ENCODE data around the gene EPB41L2.
A peak's percentile ranks its signal among the peaks of the same experiment; 100 is the strongest.
"Not testable (repeated sequence)": the region's sequence is repeated elsewhere in the genome, so short reads cannot be mapped to it uniquely, and the experiment has no call there.

Gene EPB41L2

GRCh38 chr6:131063028-131063763 lies at the start of gene EPB41L2:
EPB41L2 (minus strand) TSS chr6:131063245; CDS start chr6:130956485, 106,760 bp downstream.
- DNase-seq: peak; percentile 42

- DNase-seq: no peak
These were observed 49.2 kb upstream of the EPB41L2 start for GRCh38 chr6:131112249-131112648.

- DNase-seq: no peak
These were observed 44.1 kb upstream of the EPB41L2 start for GRCh38 chr6:131107151-131107550.

- DNase-seq: no peak
These were observed 40.9 kb upstream of the EPB41L2 start for GRCh38 chr6:131103901-131104300.

DNA sequence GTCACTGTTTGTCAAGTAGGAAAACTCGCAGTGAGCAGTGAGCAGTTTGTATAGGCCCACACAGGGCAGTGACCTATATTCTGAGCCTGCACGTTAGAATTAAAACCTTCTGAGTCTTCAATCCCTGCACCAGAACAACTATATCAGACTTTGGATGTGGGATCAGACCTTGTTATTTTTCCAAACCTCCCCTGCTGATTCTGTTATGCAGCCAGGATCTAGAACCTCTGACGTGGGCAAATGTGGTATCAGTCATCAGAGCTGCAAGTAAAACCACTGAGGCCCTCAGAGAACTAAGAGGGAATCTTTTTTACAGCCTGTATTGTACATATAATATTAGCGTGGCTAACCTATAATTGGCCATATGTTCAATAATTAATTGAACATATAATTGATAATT lies 40.3 kb upstream of the EPB41L2 start:
- no peak for DNase-seq

- no peak for DNase-seq
These were observed 39.1 kb upstream of the EPB41L2 start for GRCh38 chr6:131101911-131102680.

GRCh38 chr6:131096786-131097185 lies 33.7 kb upstream of the EPB41L2 start:
- DNase-seq: no peak

DNA sequence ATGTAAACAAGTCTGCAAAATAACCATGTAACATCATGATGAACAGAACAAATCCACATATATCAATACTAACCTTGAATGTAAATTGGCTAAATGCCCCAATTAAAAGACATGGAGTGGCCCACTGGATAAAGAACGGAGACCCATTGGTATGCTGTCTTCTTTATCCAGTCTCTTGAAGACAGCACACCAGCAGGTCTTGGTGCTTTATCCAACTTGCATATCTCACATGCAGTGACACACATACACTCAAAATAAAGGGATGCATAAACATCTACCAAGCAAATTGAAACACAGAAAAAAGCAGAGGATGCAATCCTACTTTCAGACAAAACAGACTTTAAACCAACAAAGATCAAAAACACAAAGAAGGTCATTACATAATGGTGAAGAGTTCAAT lies 30.3 kb upstream of the EPB41L2 start:
- DNase-seq: no peak

DNA sequence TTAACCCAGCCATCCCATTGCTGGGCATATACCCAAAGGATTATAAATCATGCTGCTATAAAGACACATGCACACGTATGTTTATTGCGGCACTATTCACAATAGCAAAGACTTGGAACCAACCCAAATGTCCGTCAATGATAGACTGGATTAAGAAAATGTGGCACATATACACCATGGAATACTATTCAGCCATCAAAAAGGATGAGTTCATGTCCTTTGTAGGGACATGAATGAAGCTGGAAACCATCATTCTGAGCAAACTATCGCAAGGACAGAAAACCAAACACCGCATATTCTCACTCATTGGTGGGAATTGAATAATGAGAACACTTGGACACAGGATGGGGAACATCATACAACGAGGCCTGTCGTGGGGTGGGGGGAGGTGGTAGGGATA lies 28.9 kb upstream of the EPB41L2 start:
- not testable (repeated sequence) for DNase-seq

DNA sequence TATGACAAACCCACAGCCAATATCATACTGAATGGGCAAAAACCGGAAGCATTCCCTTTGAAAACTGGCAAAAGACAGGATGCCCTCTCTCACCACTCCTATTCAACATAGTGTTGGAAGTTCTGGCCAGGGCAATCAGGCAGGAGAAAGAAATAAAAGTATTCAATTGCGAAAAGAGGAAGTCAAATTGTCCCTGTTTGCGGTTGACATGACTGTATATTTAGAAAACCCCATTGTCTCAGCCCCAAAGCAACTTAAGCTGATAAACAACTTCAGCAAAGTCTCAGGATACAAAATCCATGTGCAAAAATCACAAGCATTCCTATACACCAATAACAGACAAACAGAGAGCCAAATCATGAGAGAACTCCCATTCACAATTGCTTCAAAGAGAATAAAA lies 27.3 kb upstream of the EPB41L2 start:
- DNase-seq: not testable (repeated sequence)

GRCh38 chr6:131084982-131085381 lies 21.9 kb upstream of the EPB41L2 start:
- no peak for DNase-seq

- DNase-seq: no peak
These were observed 20.6 kb upstream of the EPB41L2 start for GRCh38 chr6:131083687-131084086.

- DNase-seq: no peak
These were observed 19.3 kb upstream of the EPB41L2 start for GRCh38 chr6:131082335-131082734.

DNA sequence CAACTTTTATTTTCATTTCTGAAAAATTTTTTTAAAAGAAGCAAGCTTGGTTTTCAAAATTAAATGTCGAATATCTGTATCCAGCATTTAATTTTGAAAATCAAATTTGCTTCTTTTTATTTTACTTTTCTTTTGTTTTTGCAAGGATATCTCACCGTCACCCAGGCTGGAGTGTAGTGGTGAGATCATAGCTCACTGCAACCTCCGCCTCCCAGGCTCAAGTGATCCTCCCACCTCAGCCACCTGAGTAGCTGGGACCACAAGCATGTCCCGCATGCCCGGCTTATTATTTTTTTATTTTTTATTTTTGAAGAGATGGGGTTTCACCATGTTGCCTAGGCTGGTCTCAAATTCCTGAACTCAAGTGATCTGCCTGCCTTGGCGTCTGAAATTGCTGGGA lies 17.0 kb upstream of the EPB41L2 start:
- DNase-seq: no peak

GRCh38 chr6:131073577-131073976 lies 10.5 kb upstream of the EPB41L2 start:
- DNase-seq: no peak

DNA sequence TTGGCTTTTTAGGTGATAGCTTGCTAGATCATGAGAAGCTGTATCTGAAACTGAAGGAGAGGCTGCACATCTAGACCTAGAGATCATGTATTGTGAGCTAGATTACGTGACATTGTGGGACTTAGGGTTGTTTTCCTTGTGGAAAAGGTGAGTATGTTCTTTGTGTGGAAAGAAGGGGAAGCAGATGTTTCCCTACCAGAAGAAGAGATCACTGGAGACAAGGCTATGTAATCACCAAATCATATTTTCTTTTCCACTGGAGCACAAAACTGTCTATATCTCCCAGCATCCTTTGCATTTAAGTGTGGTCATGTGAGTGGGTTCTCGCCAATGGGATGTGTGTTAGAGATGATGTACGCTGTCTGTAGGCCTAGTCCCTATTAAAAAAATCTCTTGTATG lies 7.0 kb upstream of the EPB41L2 start:
- DNase-seq: no peak

- no peak for DNase-seq
These were observed 5.1 kb upstream of the EPB41L2 start for GRCh38 chr6:131068165-131068564.

DNA sequence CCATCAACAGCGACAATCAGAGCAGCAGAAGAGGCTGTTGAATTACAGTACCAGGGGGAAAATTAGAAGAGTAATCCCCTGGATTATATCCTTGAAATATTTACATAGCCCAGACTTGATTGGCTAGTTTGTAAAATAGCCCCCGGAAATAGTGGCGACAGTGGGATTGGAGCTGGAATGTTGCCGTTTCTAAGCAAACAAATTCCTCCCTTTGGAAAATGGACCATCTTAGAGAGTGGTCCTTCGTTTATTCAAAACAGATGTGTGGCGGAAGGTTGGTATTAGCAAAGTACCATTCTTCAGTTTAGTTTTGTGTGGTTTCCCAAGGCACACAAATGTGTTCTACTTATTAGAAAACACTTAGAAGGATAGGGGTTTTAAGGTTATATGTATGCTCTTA lies 4.5 kb upstream of the EPB41L2 start:
- no peak for DNase-seq

DNA sequence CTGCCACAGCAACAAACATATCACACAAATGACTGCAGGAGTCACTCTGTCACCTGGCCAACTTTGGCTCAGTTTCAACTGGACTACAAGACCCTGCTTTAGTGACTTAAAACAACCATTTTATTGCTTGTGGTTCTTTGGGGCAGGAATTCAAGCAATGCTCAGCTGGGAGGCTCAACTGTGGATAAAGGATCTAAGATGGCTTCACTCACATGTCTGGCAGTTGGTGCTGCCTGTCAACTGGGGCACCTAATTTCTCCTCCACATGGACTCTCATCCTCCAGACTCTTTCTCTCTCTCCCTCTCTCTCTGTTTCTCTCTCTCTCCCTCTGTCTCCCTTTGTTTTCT lies 2.8 kb upstream of the EPB41L2 start:
- DNase-seq: no peak

DNA sequence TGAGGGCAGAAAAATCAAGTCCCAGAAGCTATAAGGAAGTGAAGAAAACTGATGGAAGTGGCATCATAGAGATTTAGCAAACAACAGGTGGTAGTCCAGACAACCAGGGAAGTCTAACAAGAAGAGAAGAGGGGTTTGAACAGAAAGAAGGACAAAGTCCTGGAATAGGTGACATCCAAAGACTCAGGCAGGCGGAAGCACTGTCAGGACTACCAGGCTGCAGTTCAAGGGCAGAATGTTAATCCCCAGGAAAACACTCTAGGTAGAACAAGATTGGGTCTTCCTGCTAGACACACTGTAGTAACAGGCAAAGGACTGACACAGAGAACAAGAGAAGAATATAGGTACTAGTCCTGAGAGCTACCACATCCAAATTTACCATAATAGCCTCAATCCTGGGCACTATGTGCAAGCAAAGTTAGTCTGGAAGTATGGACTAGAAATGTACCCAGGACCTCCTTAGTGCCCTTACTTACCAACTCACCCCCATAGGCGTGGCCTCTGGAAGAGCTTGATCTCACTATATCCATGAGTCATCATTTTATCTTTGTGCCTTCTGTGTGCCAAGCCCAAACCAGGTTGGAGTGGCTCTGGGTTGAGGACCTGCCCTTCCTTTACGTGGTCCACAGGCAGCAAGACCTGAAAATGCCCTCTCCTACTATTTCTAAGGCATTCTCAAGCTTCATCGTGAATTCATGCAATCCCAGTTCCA lies 2.2 kb upstream of the EPB41L2 start:
- DNase-seq: no peak

DNA sequence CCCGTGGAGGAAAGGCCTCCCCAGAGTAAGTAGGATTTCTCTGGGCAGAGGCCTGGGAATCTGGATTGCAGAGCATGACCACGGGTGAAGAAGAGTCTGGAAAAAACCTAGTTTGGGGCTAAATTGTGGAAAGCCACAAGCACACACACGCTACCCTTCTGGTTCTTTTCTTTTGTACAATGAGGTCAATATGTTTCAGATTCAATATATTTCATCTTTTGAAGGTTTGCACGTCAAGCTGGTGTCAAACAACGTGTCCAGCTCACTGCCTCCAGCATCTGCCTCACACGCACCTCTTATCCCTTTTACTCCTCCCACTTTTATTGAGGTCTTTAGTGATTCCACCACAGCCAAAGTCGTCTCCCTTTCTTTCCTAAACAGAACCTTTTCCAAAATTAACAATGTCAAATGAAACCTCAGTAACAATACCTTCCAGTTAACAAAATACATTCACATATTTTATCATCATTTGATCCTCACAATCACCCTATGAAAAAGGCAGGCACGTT lies 773 bp upstream of the EPB41L2 start:
- DNase-seq: no peak

DNA sequence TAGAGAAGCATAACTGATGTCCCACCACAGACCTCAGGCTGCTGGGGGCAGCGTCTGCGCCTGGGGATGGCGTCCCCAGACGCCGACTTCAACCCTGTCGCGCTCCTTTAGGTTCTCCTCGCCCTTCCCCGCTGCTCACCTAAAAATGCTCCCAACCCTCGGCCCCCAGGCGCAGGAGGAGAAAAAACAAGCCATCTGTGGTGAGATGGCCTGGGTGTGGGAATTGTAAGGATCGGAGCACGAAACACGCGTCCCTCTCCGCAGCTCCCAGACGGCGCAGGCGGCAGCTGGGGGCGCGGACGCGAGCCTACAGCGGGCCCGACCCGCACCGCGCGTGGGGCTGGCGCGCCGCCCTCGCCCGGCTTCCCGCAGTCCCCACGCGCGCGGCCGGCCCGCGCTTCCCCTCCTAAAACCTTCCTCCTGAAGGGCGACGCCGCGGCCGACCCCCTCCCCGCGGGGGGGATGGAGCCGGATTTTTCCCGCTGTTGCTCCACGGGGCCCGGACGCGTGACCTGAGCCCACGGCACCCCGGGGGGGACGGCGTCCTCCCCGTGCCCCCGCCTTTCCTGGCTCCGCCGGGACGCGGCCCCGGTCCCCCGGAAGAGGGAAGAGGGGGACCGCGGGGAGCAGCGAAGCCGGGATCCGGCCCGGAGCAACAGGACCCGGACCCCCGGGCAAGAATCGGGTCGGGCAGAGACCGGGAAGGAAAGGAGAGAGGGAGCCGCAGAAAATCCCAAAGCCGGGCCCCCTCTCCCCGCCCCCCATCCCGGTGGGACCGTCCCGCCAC lies 611 bp downstream of the EPB41L2 start:
- DNase-seq: no peak

DNA sequence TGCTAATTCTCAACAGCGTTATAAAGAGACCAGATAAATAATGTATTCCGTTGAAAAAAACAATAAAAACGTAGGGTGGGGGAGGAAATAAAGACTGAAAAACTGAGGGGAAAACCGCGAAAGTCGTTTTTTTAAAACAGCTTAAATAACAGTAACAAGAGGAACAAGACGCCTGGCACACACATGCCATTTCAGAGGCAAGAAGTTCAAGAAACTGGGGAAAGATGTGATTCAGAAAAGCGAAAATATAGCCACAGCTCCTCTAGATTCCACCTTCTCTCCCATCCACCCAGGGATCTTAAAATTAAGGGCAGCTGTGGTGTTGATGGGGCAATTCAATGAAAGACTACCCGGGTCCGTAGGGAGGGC lies 1.3 kb downstream of the EPB41L2 start:
- DNase-seq: no peak
